RKO (cell line): ENCODE measurements around the gene PPP1R9A.

ENCODE experiments used
- DNase-seq: peaks from one replicate; pipeline ENCODE4 v3.0.0-alpha.2; 2016; ENCODE audit warnings: low spot score

The PPP1R9A gene

GRCh38 chr7:95097851-95098250, 190.5 kb downstream of the PPP1R9A start:
- DNase-seq: no peak

GRCh38 chr7:95099106-95099505, 191.7 kb downstream of the PPP1R9A start:
- DNase-seq: no peak

- DNase-seq: no peak
These were observed 194.0 kb downstream of the PPP1R9A start for GRCh38 chr7:95101422-95101821.

GRCh38 chr7:95102662-95103061, 195.3 kb downstream of the PPP1R9A start:
- DNase-seq: peak; percentile 22

- DNase-seq: peak; percentile 78
These were observed 197.3 kb downstream of the PPP1R9A start for GRCh38 chr7:95104739-95105138.

GRCh38 chr7:95105627-95106026, 198.2 kb downstream of the PPP1R9A start:
- no peak for DNase-seq

- no peak for DNase-seq
These were observed 199.0 kb downstream of the PPP1R9A start for GRCh38 chr7:95106401-95106800.

GRCh38 chr7:95110707-95111106, 203.3 kb downstream of the PPP1R9A start:
- no peak for DNase-seq

GRCh38 chr7:95113590-95113989, 206.2 kb downstream of the PPP1R9A start:
- DNase-seq: no peak

GRCh38 chr7:95126053-95126709, 218.8 kb downstream of the PPP1R9A start:
- DNase-seq: no peak

GRCh38 chr7:95132500-95132899, 225.1 kb downstream of the PPP1R9A start:
- no peak for DNase-seq

- DNase-seq: no peak
These were observed 232.5 kb downstream of the PPP1R9A start for GRCh38 chr7:95139922-95140321.

- DNase-seq: no peak
These were observed 234.4 kb downstream of the PPP1R9A start for GRCh38 chr7:95141755-95142154.

GRCh38 chr7:95144256-95144655, 236.9 kb downstream of the PPP1R9A start:
- DNase-seq: no peak

GRCh38 chr7:95155965-95156364, 248.6 kb downstream of the PPP1R9A start:
- DNase-seq: no peak

- no peak for DNase-seq
These were observed 250.0 kb downstream of the PPP1R9A start for GRCh38 chr7:95157381-95157780.

- no peak for DNase-seq
These were observed 262.3 kb downstream of the PPP1R9A start for GRCh38 chr7:95169678-95170077.

- no peak for DNase-seq
These were observed 265.0 kb downstream of the PPP1R9A start for GRCh38 chr7:95172420-95172819.

- no peak for DNase-seq
These were observed 283.1 kb downstream of the PPP1R9A start for GRCh38 chr7:95190515-95190914.

- no peak for DNase-seq
These were observed 284.4 kb downstream of the PPP1R9A start for GRCh38 chr7:95191795-95192194.

GRCh38 chr7:95198863-95199262, 291.5 kb downstream of the PPP1R9A start:
- no peak for DNase-seq

- peak; percentile 82 for DNase-seq
These were observed 292.6 kb downstream of the PPP1R9A start for GRCh38 chr7:95199779-95200558.

GRCh38 chr7:95200741-95201140, 293.3 kb downstream of the PPP1R9A start:
- no peak for DNase-seq

GRCh38 chr7:95201727-95202126, 294.3 kb downstream of the PPP1R9A start:
- DNase-seq: no peak
